Ovary (tissue), 9 donors: ENCODE results near the gene BCAS1. TPM values are rescaled to one million over a fixed set of nuclear protein-coding genes. Genes with fewer than 3 reads are reported as not detected.

Experiments used
- DNase-seq, 5 donors: peaks; one replicate each; pipeline ENCODE4 v3.0.0-alpha.2; 2019 to 2020
- H3K27ac ChIP-seq, 2 donors: fragments of 200-600 bp; one replicate each; pipeline versions ENCODE4 v1.5.1 to v1.8.0; 2019 to 2022
- H3K27me3 ChIP-seq: fragments of 200-600 bp; one replicate; pipeline ENCODE4 v1.8.0; 2022
- H3K36me3 ChIP-seq: fragments of 200-600 bp; sonication (generic); one replicate; pipeline ENCODE4 v1.5.1; 2019
- H3K4me1 ChIP-seq: one replicate; pipeline ENCODE4 v1.8.1; 2013; ENCODE audit warnings: mild to moderate bottlenecking, moderate library complexity; ENCODE audit not compliant: insufficient read depth
- H3K4me3 ChIP-seq: fragments of 200-600 bp; sonication (generic); one replicate; pipeline ENCODE4 v1.5.1; 2017
- H3K9me3 ChIP-seq, 2 donors: fragments of 200-600 bp in 1 of 2; sonication (generic) in 1 of 2; one replicate each; pipeline versions ENCODE4 v1.5.1 to v1.8.1; 2013 to 2019; ENCODE audit warnings: mild to moderate bottlenecking in 1 of 2, moderate library complexity in 1 of 2
- EP300 ChIP-seq: sonication (generic); formaldehyde crosslinking; IDR thresholded peaks from one replicate; pipeline ENCODE4 v1.6.1; 2017; ENCODE audit warnings: antibody characterized with exemption
- POLR2A ChIP-seq: fragments of 450-650 bp; IDR thresholded peaks from one replicate; pipeline ENCODE4 v1.6.1; 2017; ENCODE audit warnings: antibody characterized with exemption, mild to moderate bottlenecking, moderate library complexity
- WGBS, 3 donors: extraction: QIAGEN DNeasy Blood & Tissue Kit in 1 of 3; methylation state at CpG; one replicate each; pipeline versions ENCODE4 v1.1.5 to v1.1.7; 2013 to 2017; 5-methylcytosine and 5-hydroxymethylcytosine counted together
- intact Hi-C, 4 donors: fragments of 100-400 bp; cut with DNase I; formaldehyde crosslinking; loops; one replicate each; pipeline versions ENCODE4 v1.11.0 to v1.15.1; 2022 to 2023
- polyA plus RNA-seq, 2 donors: library from polyadenylated mRNA; stranded (reverse); fragments of 200-250 nt in 1 of 2; fragments of 350-450 nt in 1 of 2; fragmentation: Illumina TruSeq in 1 of 2; extraction: RNeasy Lipid Tissue Mini Kit (QIAGEN cat#74804) in 1 of 2; gene quantifications; one replicate each; pipeline ENCODE4 v1.2.3, GENCODE V29; 2013 to 2014
- total RNA-seq, 7 donors: library from RNA; depleted of rRNA in 2 of 7; stranded (reverse); fragments of >200 nt in 2 of 7; fragmentation: NEBNext Ultra II Directional in 3 of 7; extraction: Animal tissue kit (Norgen Biotek cat#: 25700) in 3 of 7; gene quantifications; one replicate each; pipeline versions ENCODE4 v1.1.0 to v1.2.4, GENCODE V29; 2016 to 2023
- TF ChIP-seq, protein P1 (sequence below), 3 donors: fragments of 450-650 bp in 2 of 3; fragments of 200-600 bp in 1 of 3; IDR thresholded peaks; one replicate each; pipeline versions ENCODE4 v1.5.1 to v1.8.0; 2016 to 2022; ENCODE audit warnings: antibody characterized with exemption in 3 of 3, mild to moderate bottlenecking in 1 of 3
- donor health status: DM: no; HTN: no; CAD: no; lungs with moderate emphysema.
- donor health status: DM: no; HTN: no; CAD: no.
- donor health status: Bipolar disorder and iron deficiency.
- donor health status: DM: yes; HTN: yes; CAD: no.
- donor health status: DM: no; HTN: no; CAD: no.
- donor health status: DM: yes; HTN: yes; CAD: no.

Gene BCAS1
- total and polyA plus RNA-seq, 9 donors: 0.13 to 0.92 (median 0.51) TPM; not detected in 2

DNA sequence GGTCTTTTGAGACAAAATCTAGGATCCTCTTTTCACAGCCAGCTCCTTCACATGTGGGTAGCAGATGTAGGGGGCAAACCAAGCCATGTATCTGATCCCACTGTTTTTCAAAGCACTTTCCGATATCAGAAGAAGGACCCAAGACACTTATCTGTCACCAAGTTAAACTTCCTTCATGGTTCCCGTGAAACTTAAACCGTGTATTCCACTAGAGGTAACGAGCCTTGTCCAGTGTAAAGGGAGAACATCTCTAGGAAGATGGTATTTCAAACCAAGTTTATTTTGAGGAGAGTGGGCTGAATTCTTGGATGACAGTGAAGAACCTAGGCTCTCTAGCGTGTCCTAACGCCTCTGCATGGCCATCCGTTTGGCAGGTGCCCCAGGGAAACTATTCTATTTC is 76.3 kb downstream of the BCAS1 start:
- 86 to 93% (median 92%) methylated on average over 7 of the region's 7 CpGs for WGBS, 3 donors
- no peak for TF ChIP-seq EP300
- no peak for TF ChIP-seq POLR2A
- TF ChIP-seq, protein P1, sequence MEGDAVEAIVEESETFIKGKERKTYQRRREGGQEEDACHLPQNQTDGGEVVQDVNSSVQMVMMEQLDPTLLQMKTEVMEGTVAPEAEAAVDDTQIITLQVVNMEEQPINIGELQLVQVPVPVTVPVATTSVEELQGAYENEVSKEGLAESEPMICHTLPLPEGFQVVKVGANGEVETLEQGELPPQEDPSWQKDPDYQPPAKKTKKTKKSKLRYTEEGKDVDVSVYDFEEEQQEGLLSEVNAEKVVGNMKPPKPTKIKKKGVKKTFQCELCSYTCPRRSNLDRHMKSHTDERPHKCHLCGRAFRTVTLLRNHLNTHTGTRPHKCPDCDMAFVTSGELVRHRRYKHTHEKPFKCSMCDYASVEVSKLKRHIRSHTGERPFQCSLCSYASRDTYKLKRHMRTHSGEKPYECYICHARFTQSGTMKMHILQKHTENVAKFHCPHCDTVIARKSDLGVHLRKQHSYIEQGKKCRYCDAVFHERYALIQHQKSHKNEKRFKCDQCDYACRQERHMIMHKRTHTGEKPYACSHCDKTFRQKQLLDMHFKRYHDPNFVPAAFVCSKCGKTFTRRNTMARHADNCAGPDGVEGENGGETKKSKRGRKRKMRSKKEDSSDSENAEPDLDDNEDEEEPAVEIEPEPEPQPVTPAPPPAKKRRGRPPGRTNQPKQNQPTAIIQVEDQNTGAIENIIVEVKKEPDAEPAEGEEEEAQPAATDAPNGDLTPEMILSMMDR (IDR thresholded peaks at IDR 0.05): no peak
- H3K27ac ChIP-seq: no peak overlapping the region
- H3K4me3 ChIP-seq: no peak overlapping the region
- intact Hi-C loops: no loop called here
- H3K4me1 ChIP-seq: no peaks in the 10 kb centered on the region
- no peaks in the 10 kb centered on the region for H3K9me3 ChIP-seq
- H3K27me3 ChIP-seq: no peaks in the 10 kb centered on the region
- no peak for DNase-seq
- H3K36me3 ChIP-seq: no peaks in the 10 kb centered on the region

DNA sequence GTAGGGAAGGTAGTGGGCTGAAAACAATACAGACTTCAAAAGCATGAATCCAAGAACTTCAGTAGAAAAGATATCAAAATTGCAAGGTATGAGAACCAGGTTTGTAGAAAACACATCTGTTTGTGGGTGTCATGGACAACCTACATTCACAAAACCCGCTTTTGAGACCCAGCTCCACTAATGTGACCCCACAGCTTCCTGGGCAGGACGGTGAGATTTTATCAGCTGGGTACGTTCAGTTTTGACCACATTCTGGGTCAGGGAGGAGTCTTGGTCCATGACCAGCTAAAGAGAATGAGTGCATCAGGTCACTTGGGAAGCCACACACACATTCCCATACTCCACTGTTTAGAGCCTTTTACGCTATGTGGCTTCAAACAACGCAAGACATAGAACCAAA is 77.1 kb downstream of the BCAS1 start:
- no peak for TF ChIP-seq EP300
- TF ChIP-seq, protein P1 (IDR thresholded peaks at IDR 0.05): no peak
- no peak for TF ChIP-seq POLR2A

DNA sequence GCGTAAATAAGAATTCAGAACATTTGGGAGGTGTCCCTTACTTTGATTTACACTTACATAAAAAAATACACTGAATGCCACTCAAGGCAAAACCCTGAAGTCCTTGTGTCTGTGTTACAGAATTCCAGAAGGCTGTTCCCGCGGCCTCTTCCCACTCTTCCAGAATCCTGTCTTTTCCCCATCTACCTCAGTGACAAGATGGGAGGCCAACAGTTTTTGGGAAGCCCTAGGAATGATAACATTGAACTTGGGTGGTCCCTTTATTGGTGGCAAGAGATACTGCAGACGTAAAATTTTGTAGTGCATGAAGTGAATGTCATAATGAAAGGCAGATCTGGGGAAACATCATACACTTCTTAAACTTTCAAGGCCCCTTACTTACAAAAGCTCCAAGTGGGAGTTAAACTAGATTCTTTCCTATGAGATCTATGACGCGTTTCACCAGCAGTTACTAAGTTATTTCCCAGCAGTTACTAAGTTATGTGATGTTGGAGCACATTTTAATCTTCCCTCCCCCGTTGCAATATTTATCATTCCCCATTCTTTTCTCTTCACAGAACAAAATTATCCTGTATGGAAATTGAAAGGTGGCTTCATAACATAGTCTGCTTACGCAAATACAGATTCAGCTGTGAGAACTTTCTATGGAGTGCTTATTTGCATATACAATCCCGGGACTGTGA is 79.5 kb downstream of the BCAS1 start:
- 31 to 36% (median 31%) methylated on average over 9 of the region's 9 CpGs for WGBS, 3 donors
- TF ChIP-seq, protein P1 (IDR thresholded peaks at IDR 0.05): no peak
- TF ChIP-seq EP300 (no peak), POLR2A (no peak)
- intact Hi-C loops: no loop called here
- no peak overlapping the region for H3K4me3 ChIP-seq
- H3K4me1 ChIP-seq: no peaks in the 10 kb centered on the region
- no peak for DNase-seq
- H3K27me3 ChIP-seq: no peaks in the 10 kb centered on the region
- H3K27ac ChIP-seq: no peak overlapping the region
- no peaks in the 10 kb centered on the region for H3K9me3 ChIP-seq
- no peaks in the 10 kb centered on the region for H3K36me3 ChIP-seq

More for the DNA sequence above, 77.1 kb downstream of the BCAS1 start:
- no peaks in the 10 kb centered on the region for H3K27me3 ChIP-seq
- DNase-seq: no peak
- H3K27ac ChIP-seq: no peak overlapping the region
- no peaks in the 10 kb centered on the region for H3K4me1 ChIP-seq
- intact Hi-C loops: no loop called here
- 79 to 82% (median 82%) methylated on average over 5 of the region's 5 CpGs for WGBS, 3 donors
- H3K9me3 ChIP-seq: no peaks in the 10 kb centered on the region
- no peak overlapping the region for H3K4me3 ChIP-seq
- no peaks in the 10 kb centered on the region for H3K36me3 ChIP-seq

- Histone ChIP-seq H3K27me3 (no peaks in the 10 kb centered on the region), H3K4me1 (no peaks in the 10 kb centered on the region), H3K4me3 (no peak overlapping the region), H3K9me3 (no peaks in the 10 kb centered on the region), H3K36me3 (no peaks in the 10 kb centered on the region), H3K27ac (no peak overlapping the region)
- 84 to 88% (median 87%) methylated on average over 2 of the region's 2 CpGs for WGBS, 3 donors
- intact Hi-C loops: no loop called here
- DNase-seq: no peak
- TF ChIP-seq EP300 (no peak), POLR2A (no peak)
- TF ChIP-seq, protein P1 (IDR thresholded peaks at IDR 0.05): no peak
Measured at GRCh38 chr20:53990003-53990402, 80.4 kb downstream of the BCAS1 start.
